ENCODE data around the gene C17orf107. TPM values are rescaled to one million over a fixed set of nuclear protein-coding genes. Genes with fewer than 3 reads are reported as not detected.

Gene C17orf107
- total and polyA plus RNA-seq, 9 of the 15 experiments (the other 6 are each of a cell fraction or from before 2014, with no cell fraction given): 0.05 to 0.29 (median 0.07) TPM; not detected in 4

DNA sequence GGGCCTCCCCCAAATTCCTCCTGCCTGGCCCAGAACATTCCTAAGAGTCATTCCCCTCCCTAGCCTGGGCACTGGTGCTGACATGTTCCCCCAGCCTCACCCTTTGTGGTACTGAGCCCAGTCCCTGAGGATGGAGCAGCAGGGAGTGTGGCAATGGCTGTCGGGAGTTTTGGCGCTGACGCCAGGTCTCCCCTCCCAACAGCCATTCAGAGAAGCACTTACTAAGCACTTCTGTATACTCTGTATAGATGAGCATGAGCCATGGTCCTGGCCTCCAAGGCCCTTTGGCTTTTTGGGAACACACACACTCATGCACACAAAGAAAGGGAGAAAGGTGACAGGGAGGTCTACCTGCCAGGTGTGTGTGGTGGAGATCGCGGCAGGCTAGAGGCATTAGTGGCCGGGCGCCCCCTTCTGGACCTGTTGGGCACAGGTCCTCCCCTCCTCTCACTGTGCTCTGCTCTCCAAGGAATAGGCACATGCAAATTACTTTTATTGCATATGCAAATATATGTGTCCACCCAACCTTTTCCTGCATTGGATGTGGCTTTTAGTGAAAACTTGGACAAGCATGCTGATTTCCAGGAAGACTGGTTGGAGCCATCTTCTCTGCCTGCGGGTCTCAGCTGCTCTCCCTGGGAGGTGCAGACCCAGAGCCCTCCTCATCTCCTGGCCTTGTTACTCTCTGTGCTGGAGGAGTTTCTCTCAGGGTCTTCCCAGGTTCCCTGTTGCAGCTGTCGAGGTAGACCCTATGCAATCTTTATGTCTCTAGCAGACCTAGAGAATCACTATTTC is 17.4 kb upstream of the C17orf107 start (continued):
- TF ChIP-seq, protein P1, sequence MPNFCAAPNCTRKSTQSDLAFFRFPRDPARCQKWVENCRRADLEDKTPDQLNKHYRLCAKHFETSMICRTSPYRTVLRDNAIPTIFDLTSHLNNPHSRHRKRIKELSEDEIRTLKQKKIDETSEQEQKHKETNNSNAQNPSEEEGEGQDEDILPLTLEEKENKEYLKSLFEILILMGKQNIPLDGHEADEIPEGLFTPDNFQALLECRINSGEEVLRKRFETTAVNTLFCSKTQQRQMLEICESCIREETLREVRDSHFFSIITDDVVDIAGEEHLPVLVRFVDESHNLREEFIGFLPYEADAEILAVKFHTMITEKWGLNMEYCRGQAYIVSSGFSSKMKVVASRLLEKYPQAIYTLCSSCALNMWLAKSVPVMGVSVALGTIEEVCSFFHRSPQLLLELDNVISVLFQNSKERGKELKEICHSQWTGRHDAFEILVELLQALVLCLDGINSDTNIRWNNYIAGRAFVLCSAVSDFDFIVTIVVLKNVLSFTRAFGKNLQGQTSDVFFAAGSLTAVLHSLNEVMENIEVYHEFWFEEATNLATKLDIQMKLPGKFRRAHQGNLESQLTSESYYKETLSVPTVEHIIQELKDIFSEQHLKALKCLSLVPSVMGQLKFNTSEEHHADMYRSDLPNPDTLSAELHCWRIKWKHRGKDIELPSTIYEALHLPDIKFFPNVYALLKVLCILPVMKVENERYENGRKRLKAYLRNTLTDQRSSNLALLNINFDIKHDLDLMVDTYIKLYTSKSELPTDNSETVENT (CRISPR knock-in tag; IDR thresholded peaks at IDR 0.05): no peak
- TF ChIP-seq HIVEP1 (CRISPR knock-in tag; IDR thresholded peaks at IDR 0.05) (no peak), PHF20 (IDR thresholded peaks at IDR 0.05; ENCODE audit: partially characterized antibody) (no peak), ILK (tag; IDR thresholded peaks at IDR 0.05; ENCODE audit: borderline replicate concordance, low read depth) (no peak), ELF1 (tag; IDR thresholded peaks at IDR 0.05) (no peak), MCM2 (IDR thresholded peaks at IDR 0.05; ENCODE audit: low read depth) (no peak), ZNF175 (CRISPR knock-in tag; IDR thresholded peaks at IDR 0.05; ENCODE audit: low read depth) (no peak), BHLHE40 (IDR thresholded peaks at IDR 0.05; ENCODE audit: low read length) (no peak), BRD4 (IDR thresholded peaks at IDR 0.05) (no peak), CEBPG (CRISPR knock-in tag; IDR thresholded peaks at IDR 0.05) (no peak), CEBPG (tag; conservative IDR thresholded peaks at IDR 0.05 in 1 of 2, IDR thresholded peaks at IDR 0.05 in 1 of 2) (no peak), BRD9 (IDR thresholded peaks at IDR 0.05; ENCODE audit: low read depth, partially characterized antibody) (no peak), ZNF778 (CRISPR knock-in tag; IDR thresholded peaks at IDR 0.05) (no peak), ZKSCAN8 (CRISPR knock-in tag; IDR thresholded peaks at IDR 0.05) (0 out of 2 replicates have a peak, but pooled peaks have one; percentile 30)
- TF ChIP-seq, protein P2, sequence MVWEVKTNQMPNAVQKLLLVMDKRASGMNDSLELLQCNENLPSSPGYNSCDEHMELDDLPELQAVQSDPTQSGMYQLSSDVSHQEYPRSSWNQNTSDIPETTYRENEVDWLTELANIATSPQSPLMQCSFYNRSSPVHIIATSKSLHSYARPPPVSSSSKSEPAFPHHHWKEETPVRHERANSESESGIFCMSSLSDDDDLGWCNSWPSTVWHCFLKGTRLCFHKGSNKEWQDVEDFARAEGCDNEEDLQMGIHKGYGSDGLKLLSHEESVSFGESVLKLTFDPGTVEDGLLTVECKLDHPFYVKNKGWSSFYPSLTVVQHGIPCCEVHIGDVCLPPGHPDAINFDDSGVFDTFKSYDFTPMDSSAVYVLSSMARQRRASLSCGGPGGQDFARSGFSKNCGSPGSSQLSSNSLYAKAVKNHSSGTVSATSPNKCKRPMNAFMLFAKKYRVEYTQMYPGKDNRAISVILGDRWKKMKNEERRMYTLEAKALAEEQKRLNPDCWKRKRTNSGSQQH (CRISPR knock-in tag; IDR thresholded peaks at IDR 0.05): no peak
- TF ChIP-seq, protein P3, sequence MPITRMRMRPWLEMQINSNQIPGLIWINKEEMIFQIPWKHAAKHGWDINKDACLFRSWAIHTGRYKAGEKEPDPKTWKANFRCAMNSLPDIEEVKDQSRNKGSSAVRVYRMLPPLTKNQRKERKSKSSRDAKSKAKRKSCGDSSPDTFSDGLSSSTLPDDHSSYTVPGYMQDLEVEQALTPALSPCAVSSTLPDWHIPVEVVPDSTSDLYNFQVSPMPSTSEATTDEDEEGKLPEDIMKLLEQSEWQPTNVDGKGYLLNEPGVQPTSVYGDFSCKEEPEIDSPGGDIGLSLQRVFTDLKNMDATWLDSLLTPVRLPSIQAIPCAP (CRISPR knock-in tag; IDR thresholded peaks at IDR 0.05; ENCODE audit: borderline replicate concordance): no peak
- TF ChIP-seq, protein P4, sequence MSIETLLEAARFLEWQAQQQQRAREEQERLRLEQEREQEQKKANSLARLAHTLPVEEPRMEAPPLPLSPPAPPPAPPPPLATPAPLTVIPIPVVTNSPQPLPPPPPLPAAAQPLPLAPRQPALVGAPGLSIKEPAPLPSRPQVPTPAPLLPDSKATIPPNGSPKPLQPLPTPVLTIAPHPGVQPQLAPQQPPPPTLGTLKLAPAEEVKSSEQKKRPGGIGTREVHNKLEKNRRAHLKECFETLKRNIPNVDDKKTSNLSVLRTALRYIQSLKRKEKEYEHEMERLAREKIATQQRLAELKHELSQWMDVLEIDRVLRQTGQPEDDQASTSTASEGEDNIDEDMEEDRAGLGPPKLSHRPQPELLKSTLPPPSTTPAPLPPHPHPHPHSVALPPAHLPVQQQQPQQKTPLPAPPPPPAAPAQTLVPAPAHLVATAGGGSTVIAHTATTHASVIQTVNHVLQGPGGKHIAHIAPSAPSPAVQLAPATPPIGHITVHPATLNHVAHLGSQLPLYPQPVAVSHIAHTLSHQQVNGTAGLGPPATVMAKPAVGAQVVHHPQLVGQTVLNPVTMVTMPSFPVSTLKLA (conservative IDR thresholded peaks at IDR 0.05): 0 out of 4 replicates have a peak, but pooled peaks of 1 of the 2 experiments have one; percentile 31
- TF ChIP-seq, protein P5, sequence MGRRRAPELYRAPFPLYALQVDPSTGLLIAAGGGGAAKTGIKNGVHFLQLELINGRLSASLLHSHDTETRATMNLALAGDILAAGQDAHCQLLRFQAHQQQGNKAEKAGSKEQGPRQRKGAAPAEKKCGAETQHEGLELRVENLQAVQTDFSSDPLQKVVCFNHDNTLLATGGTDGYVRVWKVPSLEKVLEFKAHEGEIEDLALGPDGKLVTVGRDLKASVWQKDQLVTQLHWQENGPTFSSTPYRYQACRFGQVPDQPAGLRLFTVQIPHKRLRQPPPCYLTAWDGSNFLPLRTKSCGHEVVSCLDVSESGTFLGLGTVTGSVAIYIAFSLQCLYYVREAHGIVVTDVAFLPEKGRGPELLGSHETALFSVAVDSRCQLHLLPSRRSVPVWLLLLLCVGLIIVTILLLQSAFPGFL (CRISPR knock-in tag; IDR thresholded peaks at IDR 0.05): no peak
- TF ChIP-seq, protein P6, sequence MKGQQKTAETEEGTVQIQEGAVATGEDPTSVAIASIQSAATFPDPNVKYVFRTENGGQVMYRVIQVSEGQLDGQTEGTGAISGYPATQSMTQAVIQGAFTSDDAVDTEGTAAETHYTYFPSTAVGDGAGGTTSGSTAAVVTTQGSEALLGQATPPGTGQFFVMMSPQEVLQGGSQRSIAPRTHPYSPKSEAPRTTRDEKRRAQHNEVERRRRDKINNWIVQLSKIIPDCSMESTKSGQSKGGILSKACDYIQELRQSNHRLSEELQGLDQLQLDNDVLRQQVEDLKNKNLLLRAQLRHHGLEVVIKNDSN (CRISPR knock-in tag; IDR thresholded peaks at IDR 0.05): no peak
